ENCODE data around the gene SLC24A5.

Gene SLC24A5

GRCh38 chr15:48144889-48145288, 24.1 kb downstream of the SLC24A5 start:
- no peak for DNase-seq
- CTCF ChIA-PET: no interaction called here
- Mint-ChIP-seq H3K27ac (no peak overlapping the region), H3K9me3 (no peaks in the 10 kb centered on the region), H3K4me1 (peaks cover 3% of the 10 kb centered on the region), H3K36me3 (peaks cover 11% of the 10 kb centered on the region), H3K27me3 (no peaks in the 10 kb centered on the region), H3K4me3 (no peak overlapping the region)

- Mint-ChIP-seq H3K4me1 (peaks cover 3% of the 10 kb centered on the region), H3K27ac (no peak overlapping the region), H3K36me3 (peaks cover 11% of the 10 kb centered on the region), H3K27me3 (no peaks in the 10 kb centered on the region), H3K9me3 (no peaks in the 10 kb centered on the region), H3K4me3 (no peak overlapping the region)
- CTCF ChIA-PET: no interaction called here
- DNase-seq: no peak
Measured at GRCh38 chr15:48145923-48146322, 25.1 kb downstream of the SLC24A5 start.

- no peak overlapping the region for H3K4me3 Mint-ChIP-seq
- no peaks in the 10 kb centered on the region for H3K27me3 Mint-ChIP-seq
- H3K27ac Mint-ChIP-seq: no peak overlapping the region
- no peak for DNase-seq
- H3K36me3 Mint-ChIP-seq: peaks cover 15% of the 10 kb centered on the region
- CTCF ChIA-PET: no interaction called here
- no peaks in the 10 kb centered on the region for H3K9me3 Mint-ChIP-seq
- H3K4me1 Mint-ChIP-seq: peaks cover 3% of the 10 kb centered on the region
Measured at GRCh38 chr15:48147358-48147757, 26.6 kb downstream of the SLC24A5 start.

GRCh38 chr15:48149858-48150257, 29.1 kb downstream of the SLC24A5 start:
- Mint-ChIP-seq H3K36me3 (peaks cover 20% of the 10 kb centered on the region), H3K9me3 (no peaks in the 10 kb centered on the region), H3K4me3 (no peak overlapping the region), H3K4me1 (peaks cover 2% of the 10 kb centered on the region), H3K27me3 (no peaks in the 10 kb centered on the region), H3K27ac (no peak overlapping the region)
- CTCF ChIA-PET: interaction anchor here (0.6 kb wide), 1 partner anchor 37 kb away, joined by 3 read pairs; no protein-coding TSS in a partner anchor
- DNase-seq: no peak

- CTCF ChIA-PET: no interaction called here
- DNase-seq: no peak
- Mint-ChIP-seq H3K9me3 (no peaks in the 10 kb centered on the region), H3K36me3 (peaks cover 17% of the 10 kb centered on the region), H3K4me3 (no peak overlapping the region), H3K27me3 (no peaks in the 10 kb centered on the region), H3K4me1 (no peaks in the 10 kb centered on the region), H3K27ac (no peak overlapping the region)
Measured at GRCh38 chr15:48153526-48153925, 32.7 kb downstream of the SLC24A5 start.

GRCh38 chr15:48168616-48169015, 47.8 kb downstream of the SLC24A5 start:
- H3K27me3 Mint-ChIP-seq: no peaks in the 10 kb centered on the region
- H3K27ac Mint-ChIP-seq: no peak overlapping the region
- H3K4me3 Mint-ChIP-seq: no peak overlapping the region
- H3K36me3 Mint-ChIP-seq: peaks cover 21% of the 10 kb centered on the region
- no peak for DNase-seq
- CTCF ChIA-PET: no interaction called here
- H3K4me1 Mint-ChIP-seq: no peaks in the 10 kb centered on the region
- H3K9me3 Mint-ChIP-seq: peaks cover 3% of the 10 kb centered on the region

GRCh38 chr15:48170981-48171380, 50.2 kb downstream of the SLC24A5 start:
- Mint-ChIP-seq H3K36me3 (peaks cover 20% of the 10 kb centered on the region), H3K27me3 (no peaks in the 10 kb centered on the region), H3K27ac (no peak overlapping the region), H3K4me3 (no peak overlapping the region), H3K9me3 (peaks cover 3% of the 10 kb centered on the region), H3K4me1 (peaks cover 2% of the 10 kb centered on the region)
- CTCF ChIA-PET: no interaction called here
- DNase-seq: no peak

- CTCF ChIA-PET: no interaction called here
- no peak overlapping the region for H3K27ac Mint-ChIP-seq
- H3K27me3 Mint-ChIP-seq: peaks cover 12% of the 10 kb centered on the region
- no peak for DNase-seq
- H3K9me3 Mint-ChIP-seq: peaks cover 3% of the 10 kb centered on the region
- H3K4me3 Mint-ChIP-seq: no peak overlapping the region
- H3K36me3 Mint-ChIP-seq: peaks cover 10% of the 10 kb centered on the region
- peaks cover 18% of the 10 kb centered on the region for H3K4me1 Mint-ChIP-seq
Measured at GRCh38 chr15:48175126-48175525, 54.3 kb downstream of the SLC24A5 start.

- Mint-ChIP-seq H3K9me3 (peaks cover 3% of the 10 kb centered on the region), H3K4me3 (no peak overlapping the region), H3K36me3 (peaks cover 10% of the 10 kb centered on the region), H3K4me1 (peaks cover 18% of the 10 kb centered on the region), H3K27me3 (peaks cover 12% of the 10 kb centered on the region), H3K27ac (no peak overlapping the region)
- no peak for DNase-seq
- CTCF ChIA-PET: no interaction called here
Measured at GRCh38 chr15:48176112-48176511, 55.3 kb downstream of the SLC24A5 start.

- Mint-ChIP-seq H3K4me3 (peak overlapping the region; percentile 89), H3K9me3 (peaks cover 3% of the 10 kb centered on the region), H3K27ac (no peak overlapping the region), H3K27me3 (peaks cover 14% of the 10 kb centered on the region), H3K36me3 (peaks cover 10% of the 10 kb centered on the region), H3K4me1 (peaks cover 18% of the 10 kb centered on the region)
- CTCF ChIA-PET: interaction anchor here (1.2 kb wide), 1 partner anchor 18 kb away, joined by 3 read pairs; no protein-coding TSS in a partner anchor
- DNase-seq: no peak
Measured at GRCh38 chr15:48176957-48177356, 56.2 kb downstream of the SLC24A5 start.

- Mint-ChIP-seq H3K36me3 (peaks cover 10% of the 10 kb centered on the region), H3K9me3 (peaks cover 3% of the 10 kb centered on the region), H3K4me1 (peaks cover 18% of the 10 kb centered on the region), H3K27ac (peak overlapping the region; percentile 89), H3K27me3 (peaks cover 17% of the 10 kb centered on the region), H3K4me3 (peak overlapping the region; percentile 89)
- CTCF ChIA-PET: interaction anchor here (1.2 kb wide), 1 partner anchor 18 kb away, joined by 3 read pairs; no protein-coding TSS in a partner anchor
- DNase-seq: no peak
Measured at GRCh38 chr15:48177383-48177765, 56.6 kb downstream of the SLC24A5 start.

- H3K36me3 Mint-ChIP-seq: peaks cover 7% of the 10 kb centered on the region
- H3K27ac Mint-ChIP-seq: peak within 1 kb of the TSS; percentile 89
- DNase-seq: peak; percentile 83
- peak within 1 kb of the TSS; percentile 89 for H3K4me3 Mint-ChIP-seq
- peaks cover 18% of the 10 kb centered on the region for H3K4me1 Mint-ChIP-seq
- H3K9me3 Mint-ChIP-seq: peaks cover 3% of the 10 kb centered on the region
- H3K27me3 Mint-ChIP-seq: peaks cover 17% of the 10 kb centered on the region
- CTCF ChIA-PET: interaction anchor here (1.2 kb wide), 1 partner anchor 19 kb away, joined by 3 read pairs; no protein-coding TSS in a partner anchor
Measured at GRCh38 chr15:48177766-48178647, 57.2 kb downstream of the SLC24A5 start, which contains the start of gene MYEF2. MYEF2 (minus strand) TSS chr15:48178295; CDS start chr15:48178237, 58 bp downstream.

- no peak overlapping the region for H3K27ac Mint-ChIP-seq
- no peak for DNase-seq
- CTCF ChIA-PET: no interaction called here
- H3K36me3 Mint-ChIP-seq: peaks cover 7% of the 10 kb centered on the region
- peaks cover 17% of the 10 kb centered on the region for H3K27me3 Mint-ChIP-seq
- peak overlapping the region; percentile 56 for H3K4me3 Mint-ChIP-seq
- H3K9me3 Mint-ChIP-seq: no peaks in the 10 kb centered on the region
- peaks cover 18% of the 10 kb centered on the region for H3K4me1 Mint-ChIP-seq
Measured at GRCh38 chr15:48178648-48178931, 57.8 kb downstream of the SLC24A5 start.

- Mint-ChIP-seq H3K27me3 (peaks cover 13% of the 10 kb centered on the region), H3K27ac (no peak overlapping the region), H3K36me3 (no peaks in the 10 kb centered on the region), H3K4me1 (no peaks in the 10 kb centered on the region), H3K9me3 (no peaks in the 10 kb centered on the region), H3K4me3 (no peak overlapping the region)
- CTCF ChIA-PET: no interaction called here
- DNase-seq: no peak
Measured at GRCh38 chr15:48182749-48183148, 62.0 kb downstream of the SLC24A5 start.

GRCh38 chr15:48185529-48185928, 64.7 kb downstream of the SLC24A5 start:
- CTCF ChIA-PET: no interaction called here
- H3K27me3 Mint-ChIP-seq: peaks cover 5% of the 10 kb centered on the region

More at GRCh38 chr15:48185529-48185928, 64.7 kb downstream of the SLC24A5 start:
- DNase-seq: no peak
- H3K36me3 Mint-ChIP-seq: no peaks in the 10 kb centered on the region
- H3K4me3 Mint-ChIP-seq: no peak overlapping the region
- no peaks in the 10 kb centered on the region for H3K4me1 Mint-ChIP-seq
- no peaks in the 10 kb centered on the region for H3K9me3 Mint-ChIP-seq
- H3K27ac Mint-ChIP-seq: no peak overlapping the region

Data from activated naive CD4-positive, alpha-beta T cell treated with anti-CD3 and anti-CD28 coated beads, Interleukin-2, amount 10 ng/mL, durations not matched to agents 7 days and 5 days (primary cell).